CD4-positive, alpha-beta T cell (primary cell): ENCODE results near the gene ADGRL2. TPM values are rescaled to one million over a fixed set of nuclear protein-coding genes. Genes with fewer than 3 reads are reported as not detected.

Source experiments
- ATAC-seq: fragments of 200-7000 bp; cut with Tn5 transposase; one replicate; pipeline ENCODE4 v1.10.0; 2022; ENCODE audit warnings: mild to moderate bottlenecking; ENCODE audit not compliant: poor library complexity
- CTCF ChIA-PET: fragments of 350-600 bp; sonication (Branson Sonifier 250); formaldehyde crosslinking; loops from one replicate; lab custom pipeline; 2021; ENCODE audit warnings: antibody characterized with exemption, inconsistent platforms; lab: Charles Lee
- POLR2A ChIA-PET: fragments of 350-600 bp; sonication (Branson Sonifier 250); formaldehyde crosslinking; loops from one replicate; lab custom pipeline; 2021; ENCODE audit warnings: antibody characterized with exemption, inconsistent platforms; lab: Charles Lee
- DNase-seq, 14 experiments: peaks; one replicate each; pipeline ENCODE4 v3.0.0-alpha.2; 2013 to 2020; ENCODE audit warnings: mixed read lengths in 2 of 14
- H3K27ac ChIP-seq, 2 donors: one replicate each; pipeline versions ENCODE4 v1.5.1 to v1.7.0; 2013; ENCODE audit warnings: low read length in 2 of 2, low read depth in 1 of 2, mild to moderate bottlenecking in 1 of 2
- H3K27me3 ChIP-seq, 2 experiments: 1 replicate in 1 of 2; 2 replicates in 1 of 2; pipeline versions ENCODE4 v1.6.1 to v1.7.0; 2013; ENCODE audit warnings: low read length in 2 of 2, control low read depth in 1 of 2, mild to moderate bottlenecking in 1 of 2, moderate library complexity in 1 of 2; ENCODE audit not compliant: insufficient read depth in 2 of 2, control insufficient read depth in 1 of 2
- H3K36me3 ChIP-seq: one replicate; pipeline ENCODE4 v1.6.1; 2013; ENCODE audit warnings: low read length, control low read depth; ENCODE audit not compliant: insufficient read depth
- H3K4me1 ChIP-seq: one replicate; pipeline ENCODE4 v1.6.1; 2013; ENCODE audit warnings: low read length, control low read depth; ENCODE audit not compliant: insufficient read depth
- H3K4me3 ChIP-seq: one replicate; pipeline ENCODE4 v1.5.1; 2013; ENCODE audit warnings: mild to moderate bottlenecking, low read length, moderate library complexity
- H3K9me3 ChIP-seq, 2 experiments: 1 replicate in 1 of 2; 2 replicates in 1 of 2; pipeline versions ENCODE4 v1.6.1 to v1.7.0; 2013; ENCODE audit warnings: low read length in 2 of 2, mild to moderate bottlenecking in 2 of 2, control low read depth in 1 of 2, moderate library complexity in 1 of 2; ENCODE audit not compliant: control insufficient read depth in 1 of 2, insufficient read depth in 1 of 2
- H3K27ac Mint-ChIP-seq: one replicate; pipeline ENCODE4 v1.8.0; 2020; ENCODE audit warnings: mixed read lengths
- H3K27me3 Mint-ChIP-seq: one replicate; pipeline ENCODE4 v1.8.0; 2021; ENCODE audit warnings: mixed read lengths
- H3K36me3 Mint-ChIP-seq: one replicate; pipeline ENCODE4 v1.8.0; 2021; ENCODE audit warnings: low read depth, mixed read lengths
- H3K4me1 Mint-ChIP-seq: one replicate; pipeline ENCODE4 v1.8.0; 2021; ENCODE audit warnings: low read depth, mixed read lengths
- H3K4me3 Mint-ChIP-seq: one replicate; pipeline ENCODE4 v1.8.0; 2020; ENCODE audit warnings: mild to moderate bottlenecking, mixed read lengths
- H3K9me3 Mint-ChIP-seq: one replicate; pipeline ENCODE4 v1.8.0; 2020; ENCODE audit warnings: mixed read lengths
- intact Hi-C, 2 experiments: fragments of 100-400 bp; cut with DNase I in 1 of 2; cut with micrococcal nuclease in 1 of 2; formaldehyde crosslinking; loops; one replicate each; pipeline versions ENCODE4 v1.15.1 to v1.9.0; 2023 to 2025; cut with DNase I, micrococcal nuclease
- total RNA-seq, 174 experiments: library from RNA in 2 of 174; stranded (reverse) in 2 of 174; gene quantifications; one replicate each; pipeline ENCODE4 v1.2.3 and lab custom pipeline; 2021 to 2026
- TF ChIP-seq, protein P1 (sequence below): fragments of 200-600 bp; IDR thresholded peaks from one replicate; pipeline ENCODE4 v1.8.0; 2022; ENCODE audit warnings: antibody characterized with exemption, mild to moderate bottlenecking

ADGRL2 gene
- total RNA-seq, 2 experiments from 2014 or later: not detected

DNA sequence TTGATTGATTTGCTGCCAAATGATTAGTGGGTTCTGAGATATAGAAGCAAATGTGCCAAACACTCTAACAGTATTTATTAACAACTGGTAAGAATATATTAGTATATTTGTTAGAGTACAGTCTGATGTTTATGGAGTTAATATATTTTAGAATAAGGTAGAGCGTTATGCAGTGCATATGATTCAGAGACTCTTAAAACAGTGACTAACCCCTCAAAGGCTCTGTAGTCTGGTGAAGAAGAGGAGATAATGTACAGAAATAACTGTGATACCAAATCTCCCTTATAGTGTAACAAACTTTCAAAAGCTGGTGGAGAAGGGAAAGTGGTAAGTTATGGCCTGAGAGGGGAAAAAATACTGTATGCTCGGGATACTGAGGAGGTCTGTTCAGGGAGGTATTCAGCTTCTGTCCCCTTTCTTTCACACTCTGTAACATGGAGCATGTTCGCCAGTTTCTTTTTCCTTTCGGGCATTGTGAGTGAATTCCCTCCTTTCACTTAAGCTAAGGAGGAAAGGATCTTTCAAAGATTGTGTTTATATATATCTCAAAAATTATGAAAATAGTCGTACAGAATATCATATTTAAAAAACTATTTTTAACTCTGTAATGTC is 121.2 kb downstream of the ADGRL2 start:
- Histone ChIP-seq H3K27me3 (no peaks in the 10 kb centered on the region), H3K4me3 (no peak overlapping the region), H3K27ac (no peak overlapping the region), H3K9me3 (no peaks in the 10 kb centered on the region), H3K36me3 (no peaks in the 10 kb centered on the region), H3K4me1 (no peaks in the 10 kb centered on the region)
- Mint-ChIP-seq H3K36me3 (no peaks in the 10 kb centered on the region), H3K4me3 (no peak overlapping the region), H3K27ac (no peak overlapping the region), H3K9me3 (no peaks in the 10 kb centered on the region), H3K4me1 (no peaks in the 10 kb centered on the region), H3K27me3 (no peaks in the 10 kb centered on the region)
- DNase-seq (no peak), ATAC-seq (no peak)
- POLR2A ChIA-PET: no interaction called here
- intact Hi-C loops: no loop called here
- CTCF ChIA-PET: no interaction called here
- TF ChIP-seq, protein P1, sequence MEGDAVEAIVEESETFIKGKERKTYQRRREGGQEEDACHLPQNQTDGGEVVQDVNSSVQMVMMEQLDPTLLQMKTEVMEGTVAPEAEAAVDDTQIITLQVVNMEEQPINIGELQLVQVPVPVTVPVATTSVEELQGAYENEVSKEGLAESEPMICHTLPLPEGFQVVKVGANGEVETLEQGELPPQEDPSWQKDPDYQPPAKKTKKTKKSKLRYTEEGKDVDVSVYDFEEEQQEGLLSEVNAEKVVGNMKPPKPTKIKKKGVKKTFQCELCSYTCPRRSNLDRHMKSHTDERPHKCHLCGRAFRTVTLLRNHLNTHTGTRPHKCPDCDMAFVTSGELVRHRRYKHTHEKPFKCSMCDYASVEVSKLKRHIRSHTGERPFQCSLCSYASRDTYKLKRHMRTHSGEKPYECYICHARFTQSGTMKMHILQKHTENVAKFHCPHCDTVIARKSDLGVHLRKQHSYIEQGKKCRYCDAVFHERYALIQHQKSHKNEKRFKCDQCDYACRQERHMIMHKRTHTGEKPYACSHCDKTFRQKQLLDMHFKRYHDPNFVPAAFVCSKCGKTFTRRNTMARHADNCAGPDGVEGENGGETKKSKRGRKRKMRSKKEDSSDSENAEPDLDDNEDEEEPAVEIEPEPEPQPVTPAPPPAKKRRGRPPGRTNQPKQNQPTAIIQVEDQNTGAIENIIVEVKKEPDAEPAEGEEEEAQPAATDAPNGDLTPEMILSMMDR: no peak

DNA sequence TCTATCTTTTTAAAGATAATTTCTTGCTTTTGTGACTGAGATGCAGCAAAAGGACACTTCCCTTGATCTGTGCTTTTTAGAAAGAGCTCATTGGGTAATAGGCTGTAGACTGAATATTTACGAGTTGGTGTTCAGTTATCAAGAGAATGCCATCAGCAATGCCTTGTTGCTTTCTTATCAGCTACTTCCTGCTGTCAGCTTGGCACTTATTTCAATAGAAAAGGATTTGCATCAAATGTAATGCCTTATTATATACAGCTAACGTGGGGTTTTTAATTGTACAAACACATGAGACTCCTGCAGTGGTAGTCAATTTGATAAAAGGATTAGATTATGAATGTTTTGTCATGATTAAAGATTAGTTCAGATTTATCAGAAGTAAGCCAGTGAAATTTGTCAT is 122.2 kb downstream of the ADGRL2 start:
- no peaks in the 10 kb centered on the region for H3K36me3 ChIP-seq
- H3K4me1 ChIP-seq: no peaks in the 10 kb centered on the region
- H3K27ac ChIP-seq: no peak overlapping the region
- CTCF ChIA-PET: no interaction called here
- Mint-ChIP-seq H3K36me3 (no peaks in the 10 kb centered on the region), H3K27me3 (no peaks in the 10 kb centered on the region), H3K9me3 (no peaks in the 10 kb centered on the region), H3K4me1 (no peaks in the 10 kb centered on the region), H3K27ac (no peak overlapping the region), H3K4me3 (no peak overlapping the region)
- intact Hi-C loops: no loop called here
- POLR2A ChIA-PET: no interaction called here
- ATAC-seq: no peak
- no peaks in the 10 kb centered on the region for H3K27me3 ChIP-seq
- DNase-seq: no peak
- H3K4me3 ChIP-seq: no peak overlapping the region
- TF ChIP-seq, protein P1: no peak
- no peaks in the 10 kb centered on the region for H3K9me3 ChIP-seq

DNA sequence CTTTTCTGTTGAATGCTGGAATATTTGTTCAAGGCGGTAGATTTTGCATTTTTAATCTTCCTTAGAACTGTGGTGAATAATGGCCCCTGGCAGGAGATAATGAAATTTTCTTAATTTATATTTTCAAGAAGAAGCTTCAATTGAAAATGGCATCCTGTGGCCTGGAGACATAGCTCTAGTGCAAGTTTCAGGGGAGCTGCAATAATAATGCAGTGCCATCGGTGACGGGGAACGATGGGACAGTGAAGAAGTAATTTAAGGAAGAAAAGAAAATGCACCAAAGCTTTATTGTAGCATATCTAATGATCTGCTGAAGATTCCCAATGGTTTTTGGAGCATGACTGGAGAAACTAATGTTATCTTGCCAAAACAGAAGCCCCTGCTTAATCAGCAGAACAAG is 128.4 kb downstream of the ADGRL2 start:
- H3K27me3 ChIP-seq: no peaks in the 10 kb centered on the region
- H3K4me3 Mint-ChIP-seq: no peak overlapping the region
- no peaks in the 10 kb centered on the region for H3K9me3 Mint-ChIP-seq
- TF ChIP-seq, protein P1: no peak
- ATAC-seq: no peak
- H3K4me1 Mint-ChIP-seq: no peaks in the 10 kb centered on the region
- CTCF ChIA-PET: no interaction called here
- POLR2A ChIA-PET: no interaction called here
- intact Hi-C loops: no loop called here
- H3K27me3 Mint-ChIP-seq: no peaks in the 10 kb centered on the region
- H3K4me1 ChIP-seq: no peaks in the 10 kb centered on the region
- H3K4me3 ChIP-seq: no peak overlapping the region
- no peaks in the 10 kb centered on the region for H3K36me3 Mint-ChIP-seq
- H3K9me3 ChIP-seq: peaks cover 0 to 5% of the 10 kb centered on the region in 2 experiments
- H3K36me3 ChIP-seq: no peaks in the 10 kb centered on the region
- H3K27ac ChIP-seq: no peak overlapping the region
- no peak for DNase-seq
- no peak overlapping the region for H3K27ac Mint-ChIP-seq
